Kidney glomerular epithelial cell (primary cell): ENCODE data around the gene CDK5RAP3.
"Not testable (repeated sequence)": the region's sequence is repeated elsewhere in the genome, so short reads cannot be mapped to it uniquely, and the experiment has no call there.

Source experiments
- DNase-seq: peaks from one replicate; lab custom pipeline; 2025; lab: John Stamatoyannopoulos, UW

CDK5RAP3 gene

DNA sequence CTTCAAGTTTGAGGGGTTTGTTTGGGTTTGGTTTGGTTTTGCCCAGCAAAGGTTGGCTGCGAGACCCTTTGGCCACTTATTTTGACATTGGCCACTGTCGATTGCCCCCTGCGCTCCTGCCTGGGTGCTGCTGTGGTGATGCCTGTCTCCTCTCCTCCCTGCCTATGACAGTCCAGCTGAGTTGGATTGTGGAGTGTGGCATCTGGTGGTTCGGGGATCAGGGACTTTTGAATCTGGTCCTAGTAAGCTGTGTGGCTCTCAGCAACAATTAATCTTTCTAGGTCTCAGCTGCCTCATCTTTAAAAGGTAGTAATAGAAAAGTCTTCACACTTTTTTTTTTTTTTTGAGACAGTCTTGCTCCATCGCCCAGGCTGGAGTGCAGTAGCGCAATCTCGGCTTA, 27.1 kb downstream of the CDK5RAP3 start:
- no peak for DNase-seq

DNA sequence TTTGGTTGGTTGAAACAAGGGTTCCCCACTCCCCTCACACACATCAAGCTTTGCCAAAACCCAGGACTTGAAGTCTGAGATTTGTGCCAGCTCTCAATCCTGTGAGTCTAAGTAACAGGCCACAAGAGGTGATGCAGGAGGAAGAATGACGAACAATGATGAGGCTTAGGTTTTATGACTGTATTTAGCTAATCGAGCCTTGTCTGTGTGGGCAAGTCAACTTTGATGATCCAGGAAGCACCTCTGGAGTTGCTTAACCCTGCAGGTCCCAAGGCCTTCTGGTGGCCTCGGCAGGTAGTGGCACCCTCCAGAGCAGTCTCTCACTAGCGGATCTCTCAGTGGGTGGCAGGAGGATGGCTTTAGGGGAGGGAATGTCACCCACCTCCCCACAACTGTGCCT, 28.7 kb downstream of the CDK5RAP3 start:
- no peak for DNase-seq

DNA sequence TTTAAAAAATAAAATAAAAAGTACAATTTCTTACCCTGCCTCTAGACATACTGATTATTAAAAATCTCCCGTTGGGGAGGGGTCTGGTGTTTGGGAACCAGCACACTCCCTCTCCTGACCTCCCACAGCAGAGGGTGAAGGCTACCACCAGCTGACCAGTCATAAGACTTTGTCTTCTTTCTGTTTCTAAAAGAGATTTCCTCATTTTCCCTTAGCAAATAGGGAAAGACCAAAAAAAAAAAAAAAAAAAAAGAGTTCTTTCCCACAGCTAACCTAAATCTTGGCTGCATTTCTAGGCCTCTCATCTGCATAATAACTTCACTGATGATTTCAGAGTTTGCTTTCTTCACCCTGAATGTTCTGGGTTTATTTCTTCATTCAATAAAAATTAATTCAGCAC, 30.3 kb downstream of the CDK5RAP3 start:
- no peak for DNase-seq

DNA sequence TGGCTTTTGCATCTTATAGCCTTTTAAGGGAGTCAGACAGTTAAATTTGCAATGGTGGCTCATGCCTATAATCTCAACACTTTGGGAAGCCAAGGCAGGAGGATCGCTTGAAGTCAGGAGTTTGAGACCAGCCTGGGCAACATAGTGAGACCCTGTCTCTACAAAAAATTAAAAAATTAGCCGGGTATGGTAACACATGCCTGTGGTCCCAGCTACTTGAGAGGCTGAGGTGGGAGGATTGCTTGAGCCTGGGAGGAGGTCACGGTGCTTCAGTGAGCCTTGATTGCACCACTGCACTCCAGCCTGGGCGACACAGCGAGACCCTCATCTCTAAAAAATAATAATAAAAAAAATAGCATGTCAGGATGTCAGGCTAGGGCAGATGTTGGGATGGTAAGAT, 30.7 kb downstream of the CDK5RAP3 start:
- not testable (repeated sequence) for DNase-seq

DNA sequence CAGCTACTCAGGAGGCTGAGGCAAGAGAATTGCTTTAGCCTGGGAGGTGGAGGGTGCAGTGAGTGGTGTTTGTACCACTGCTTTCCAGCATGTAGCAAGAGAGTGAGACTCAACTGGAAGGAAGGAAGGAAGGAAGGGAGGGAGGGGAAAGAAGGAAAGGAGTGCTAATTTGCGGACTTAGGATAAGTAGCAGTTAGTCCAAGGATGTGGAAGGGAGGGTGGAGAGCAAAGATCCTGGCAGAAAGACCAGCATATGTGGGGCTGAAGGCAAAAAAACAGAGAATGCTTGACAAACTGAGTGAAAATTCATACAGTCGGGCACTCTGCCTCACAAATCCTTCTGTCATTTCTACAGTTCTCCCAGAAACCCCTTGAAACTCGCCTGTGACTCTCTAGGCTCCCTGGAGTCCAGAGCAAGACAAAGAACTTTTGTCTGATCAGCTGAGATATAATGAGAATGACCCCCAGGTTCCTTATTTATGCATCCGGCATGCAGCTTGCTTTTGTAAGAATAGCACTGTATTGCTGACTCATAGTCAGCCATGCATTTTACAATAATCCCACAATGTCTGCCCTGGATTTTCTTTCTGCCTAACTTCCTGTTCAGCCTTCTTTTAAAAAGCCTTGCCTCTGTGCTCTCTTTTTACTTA, 31.5 kb downstream of the CDK5RAP3 start:
- DNase-seq, result peak; percentile 86

DNA sequence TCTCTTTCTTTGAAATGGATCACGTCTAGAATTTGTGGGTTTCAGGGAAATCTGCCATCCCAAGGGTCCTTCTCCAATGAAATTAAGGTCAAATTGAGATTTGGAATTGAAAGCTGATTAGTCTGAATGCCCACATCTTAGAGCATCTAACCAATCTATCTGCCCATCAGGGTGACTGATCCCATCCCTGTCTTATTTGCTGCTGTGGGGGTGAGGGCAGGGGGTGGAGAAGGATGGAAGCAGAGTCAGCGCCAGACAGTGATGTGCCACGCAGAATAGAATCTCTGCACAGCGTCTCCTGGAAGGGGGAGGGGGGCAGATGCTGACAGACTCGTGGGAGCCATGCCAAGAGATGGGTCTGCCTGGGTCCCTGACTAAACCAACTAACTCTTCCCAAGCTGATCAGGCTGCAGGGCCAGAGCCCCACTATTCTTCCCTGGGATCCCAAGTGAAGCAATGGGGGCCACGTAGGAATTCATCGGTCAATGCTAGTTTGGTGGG, 32.1 kb downstream of the CDK5RAP3 start:
- DNase-seq, result no peak

DNA sequence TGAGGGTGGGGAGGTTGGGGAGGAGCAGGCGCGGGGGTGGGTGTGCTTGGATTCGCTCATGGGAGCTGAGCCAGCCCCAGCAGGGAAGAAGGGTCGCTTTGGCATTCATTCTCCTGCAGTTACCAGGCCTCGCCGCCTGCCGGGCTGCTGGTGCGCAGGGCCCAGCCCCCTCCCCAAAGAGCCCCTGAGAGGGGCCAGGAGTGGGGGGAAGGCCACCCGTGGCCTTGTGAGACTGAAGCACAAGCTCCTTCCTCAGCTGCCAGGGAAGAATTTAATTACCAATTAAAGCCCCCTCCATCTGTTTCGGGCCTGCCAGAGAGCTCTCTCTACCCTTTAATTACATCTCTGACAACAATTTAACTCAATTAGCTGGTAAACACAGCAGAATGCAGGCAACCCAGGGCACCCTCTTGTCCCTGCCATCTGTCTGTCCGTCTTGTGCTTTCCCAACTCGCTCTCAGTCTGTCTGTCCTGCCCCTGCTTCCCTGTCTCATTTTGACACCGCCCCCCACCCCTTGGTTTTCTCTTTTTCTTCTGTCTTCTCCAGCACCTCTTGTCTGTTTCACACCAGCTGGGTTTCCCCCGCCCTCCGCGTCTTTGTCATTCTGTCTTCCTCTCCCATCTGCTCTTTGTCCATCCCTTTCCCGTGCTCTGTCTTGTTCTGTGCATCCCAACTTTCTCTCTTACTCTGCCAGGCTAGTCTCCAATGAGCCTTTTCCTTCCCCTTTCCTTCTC, 32.7 kb downstream of the CDK5RAP3 start:
- no peak for DNase-seq

DNA sequence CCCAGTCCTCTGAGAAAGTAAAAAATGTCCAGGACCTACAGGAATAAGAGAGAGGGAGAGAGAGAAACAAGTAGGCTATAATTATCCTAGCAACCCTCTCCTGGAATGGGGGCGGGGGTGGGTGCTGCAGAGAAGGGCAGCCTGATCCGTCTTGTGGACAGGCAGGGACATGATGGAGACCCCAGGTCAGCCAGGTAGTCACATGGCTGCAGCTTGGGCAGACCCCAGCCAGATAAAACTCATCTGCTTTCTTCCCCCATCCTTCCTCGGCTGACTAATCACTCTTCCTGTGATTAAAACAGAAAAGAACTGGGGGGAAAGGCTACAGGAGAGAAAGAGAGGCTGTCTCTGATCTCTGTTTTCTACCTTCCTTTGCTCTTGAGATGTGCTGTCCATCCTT, 34.1 kb downstream of the CDK5RAP3 start:
- DNase-seq, result no peak

DNA sequence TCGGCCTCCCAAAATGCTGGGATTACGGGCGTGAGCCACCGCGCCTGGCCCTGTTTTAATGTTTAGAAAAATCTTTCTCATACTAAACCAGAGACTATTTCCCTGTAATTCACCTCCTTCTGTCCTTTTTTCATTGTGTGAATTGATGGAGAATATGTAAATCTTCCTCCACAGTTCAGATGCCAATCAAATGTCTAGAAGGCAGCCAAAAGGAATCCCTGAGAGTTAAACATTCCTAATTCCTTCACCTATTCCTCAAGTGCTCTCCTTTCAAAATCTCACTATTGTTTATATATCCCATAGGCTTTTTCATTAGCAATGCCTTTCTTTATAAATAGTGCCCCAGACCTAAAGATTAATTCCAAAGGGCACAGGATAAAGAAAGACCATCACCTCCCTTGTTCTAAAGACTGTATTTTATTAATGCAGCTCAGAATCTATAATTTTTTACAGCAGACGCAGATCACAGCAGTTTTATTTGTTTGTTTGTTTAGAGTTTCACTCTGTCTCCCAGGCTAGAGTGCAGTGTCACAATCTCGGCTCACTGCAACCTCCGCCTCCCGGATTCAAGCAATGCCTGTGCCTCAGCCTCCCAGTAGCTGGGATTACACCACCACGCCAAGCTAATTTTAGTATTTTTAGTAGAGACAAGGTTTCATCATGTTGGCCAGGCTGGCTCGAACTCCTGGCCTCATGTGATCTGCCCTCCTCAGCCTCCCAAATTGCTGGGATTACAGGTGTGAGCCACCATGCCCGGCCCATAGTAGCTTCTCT, 36.2 kb downstream of the CDK5RAP3 start:
- no peak for DNase-seq

DNA sequence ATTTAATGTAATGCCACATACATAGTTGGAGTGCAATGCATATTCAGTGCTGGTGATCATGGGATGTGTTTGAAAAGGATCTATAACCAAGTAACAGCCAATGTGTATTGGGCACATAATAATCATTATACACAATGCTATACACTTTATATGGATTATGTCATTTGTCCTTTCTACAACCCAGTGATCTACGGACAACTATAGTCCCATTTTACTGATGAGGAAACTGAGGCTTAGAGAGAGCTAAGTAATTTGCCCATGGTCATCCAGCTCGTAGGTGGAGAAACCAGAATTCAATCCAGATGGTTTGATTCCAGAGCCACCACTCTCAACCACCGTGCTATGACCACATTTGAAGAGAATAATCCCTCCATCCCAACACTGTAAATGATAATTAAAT, 39.3 kb downstream of the CDK5RAP3 start:
- DNase-seq, result no peak

DNA sequence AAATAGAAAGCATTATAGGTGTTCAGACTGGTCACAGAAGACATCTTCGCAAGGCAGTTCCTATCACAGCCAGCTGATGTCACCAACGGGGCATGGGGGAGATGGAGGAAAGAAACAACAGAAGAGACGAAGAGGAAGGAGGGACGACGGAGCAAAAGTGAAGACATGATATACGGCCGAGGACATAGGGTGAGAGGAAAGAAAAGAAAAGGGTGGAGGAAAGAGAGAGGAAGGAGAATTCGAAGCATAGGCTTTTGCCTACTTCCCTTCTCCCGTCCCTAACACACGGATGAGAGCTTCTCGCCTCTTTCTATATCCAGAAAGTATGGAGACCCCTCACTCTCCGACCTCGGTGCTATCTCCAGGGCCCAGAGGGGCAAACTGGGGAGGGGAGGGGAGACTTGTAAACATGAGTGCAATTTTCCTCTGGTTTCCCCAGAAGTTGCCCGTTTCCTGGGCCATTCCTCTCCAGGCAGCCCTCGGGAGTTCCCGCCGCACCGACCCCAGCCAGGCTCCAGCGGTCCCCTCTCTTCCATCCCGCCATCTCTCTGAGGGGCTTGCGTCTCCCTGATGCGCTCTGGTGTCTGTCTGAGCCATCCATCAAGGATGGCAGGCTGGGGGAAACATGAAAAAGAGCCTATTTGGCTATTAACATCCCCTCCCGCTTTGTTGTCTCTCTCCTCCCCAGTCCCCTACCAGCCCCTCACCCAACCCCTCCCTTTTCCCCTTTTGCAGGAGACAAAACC, 40.7 kb downstream of the CDK5RAP3 start:
- no peak for DNase-seq

DNA sequence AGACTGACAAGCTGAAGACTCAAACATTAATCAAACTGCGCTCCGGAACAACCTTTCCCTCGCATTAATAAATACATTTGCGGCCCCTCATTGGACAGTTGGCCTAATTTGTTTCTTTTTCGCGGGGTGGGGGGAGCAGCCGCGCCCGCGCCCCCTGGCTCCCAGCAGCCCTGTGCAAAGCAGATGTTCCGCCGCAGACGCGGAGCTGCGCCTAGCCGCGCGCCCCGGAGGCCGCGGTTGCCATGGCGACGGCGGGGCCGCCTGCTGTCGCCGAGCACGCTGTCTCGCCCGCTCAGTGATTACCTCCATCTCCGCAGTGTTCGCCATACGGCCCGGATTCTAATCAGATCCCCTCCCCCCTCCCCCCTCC, 41.2 kb downstream of the CDK5RAP3 start:
- DNase-seq, result no peak

DNA sequence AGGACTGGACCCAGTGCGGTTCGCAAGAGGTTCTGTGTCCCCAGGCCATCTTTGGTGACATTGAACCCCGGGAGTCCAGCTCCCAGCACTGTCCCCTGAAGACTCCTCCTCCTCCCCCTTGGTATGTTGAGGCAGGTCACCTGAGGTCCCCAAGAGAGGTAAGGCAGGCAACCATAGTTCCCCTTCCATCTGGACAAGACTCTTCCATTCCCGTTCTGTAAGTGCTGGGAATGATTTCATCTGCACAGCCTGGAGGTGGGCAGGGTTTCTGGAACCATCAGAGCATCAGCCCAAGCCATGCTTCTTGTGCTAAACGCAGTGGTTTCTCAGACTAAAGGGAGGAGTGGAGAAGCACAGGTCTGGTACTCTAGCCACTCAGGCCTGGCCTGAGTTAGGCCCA, 41.7 kb downstream of the CDK5RAP3 start:
- no peak for DNase-seq

DNA sequence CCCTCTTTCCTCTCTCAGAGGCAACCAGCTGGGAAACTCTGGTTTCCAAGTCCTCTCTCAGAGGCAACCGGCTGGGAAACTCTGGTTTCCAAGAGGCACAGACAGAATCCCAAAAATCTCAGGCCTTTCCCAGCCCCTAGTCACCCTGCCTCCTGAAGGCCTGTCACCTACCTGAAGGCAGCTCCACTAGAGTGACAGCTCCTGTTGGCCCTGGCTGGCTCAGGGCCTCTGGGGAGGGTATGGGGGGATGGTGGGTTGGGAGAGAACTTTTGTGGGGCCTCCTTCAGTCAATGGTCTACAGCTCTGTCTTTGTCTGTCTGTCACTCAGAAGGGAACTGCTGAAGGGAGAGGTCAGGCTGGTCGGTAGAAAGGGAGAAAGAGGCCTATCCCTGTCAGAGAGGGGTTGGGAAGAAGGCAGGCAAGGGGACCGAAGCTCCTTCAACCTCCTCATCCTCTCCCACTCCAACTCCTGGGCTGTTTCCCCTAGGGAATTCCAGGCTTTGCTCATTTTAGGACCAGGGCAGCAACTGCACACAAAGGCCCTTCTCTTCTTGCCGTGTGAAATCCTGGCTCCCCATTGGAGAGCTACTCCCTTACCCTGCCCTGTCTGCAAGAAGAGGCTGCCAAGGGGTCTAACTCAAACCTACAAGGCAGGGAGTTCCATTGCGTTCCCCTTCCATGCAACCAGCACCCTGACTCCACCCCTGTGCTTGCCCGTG, 43.1 kb downstream of the CDK5RAP3 start:
- DNase-seq, result no peak

DNA sequence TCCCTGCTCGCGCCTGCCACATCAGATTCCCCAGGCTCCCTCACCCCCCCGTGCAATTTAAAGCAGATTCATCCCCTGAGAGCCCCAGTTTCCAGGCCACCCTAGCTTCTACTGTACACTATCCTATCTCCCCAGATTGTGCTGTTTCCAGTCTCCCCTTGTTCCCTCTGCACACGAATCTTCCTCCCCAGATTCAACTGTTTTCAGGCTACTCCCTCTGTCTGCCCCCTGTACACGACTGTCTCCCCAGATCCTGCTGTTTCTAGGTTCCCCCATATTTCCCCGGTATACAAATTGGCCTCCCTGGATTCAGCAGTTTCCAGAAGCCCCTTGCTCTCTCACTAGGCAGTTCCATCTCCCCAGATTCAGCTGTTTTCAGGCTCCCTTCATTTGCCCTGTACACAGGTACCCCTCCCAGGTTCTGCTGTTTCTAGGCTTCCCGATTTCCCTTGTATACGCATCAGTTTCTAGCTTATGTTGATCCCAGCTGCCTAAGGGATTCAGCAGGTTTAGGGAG, 43.7 kb downstream of the CDK5RAP3 start:
- DNase-seq, result no peak

DNA sequence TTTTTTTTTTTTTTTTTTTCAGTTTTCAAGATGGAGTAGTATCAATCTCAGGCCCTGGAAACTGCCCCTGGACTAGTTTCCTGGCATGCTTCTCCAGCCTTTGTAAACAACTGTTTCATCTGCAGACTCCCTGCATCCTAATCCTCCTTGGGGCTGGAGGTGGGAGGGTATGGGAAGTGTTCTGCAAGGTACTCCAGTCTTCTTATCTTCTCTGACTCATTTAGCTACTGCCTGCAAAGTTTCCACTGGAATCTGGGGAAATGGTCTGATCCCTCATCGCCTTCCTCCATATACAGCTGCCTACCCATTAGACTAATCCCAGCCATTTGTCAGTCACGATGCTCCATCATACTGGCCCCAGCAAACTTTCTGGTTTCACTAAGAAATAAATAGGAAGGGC, 45.2 kb downstream of the CDK5RAP3 start:
- DNase-seq, result peak; percentile 32

DNA sequence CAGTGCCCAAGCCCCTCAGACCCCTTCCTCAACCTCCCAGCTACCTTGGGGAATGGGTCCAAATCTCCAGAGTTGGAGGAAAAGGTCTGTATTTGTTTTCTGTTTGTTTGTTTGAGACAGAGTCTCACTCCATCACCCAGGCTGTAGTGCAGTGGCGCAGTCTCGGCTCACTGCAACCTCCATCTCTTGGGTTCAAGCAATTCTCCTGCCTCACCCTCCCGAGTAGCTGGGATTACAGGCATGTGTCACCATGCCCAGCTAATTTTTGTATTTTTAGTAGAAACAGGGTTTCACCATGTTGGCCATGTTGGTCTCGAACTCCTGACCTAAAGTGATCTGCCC, 46.9 kb downstream of the CDK5RAP3 start:
- not testable (repeated sequence) for DNase-seq

DNA sequence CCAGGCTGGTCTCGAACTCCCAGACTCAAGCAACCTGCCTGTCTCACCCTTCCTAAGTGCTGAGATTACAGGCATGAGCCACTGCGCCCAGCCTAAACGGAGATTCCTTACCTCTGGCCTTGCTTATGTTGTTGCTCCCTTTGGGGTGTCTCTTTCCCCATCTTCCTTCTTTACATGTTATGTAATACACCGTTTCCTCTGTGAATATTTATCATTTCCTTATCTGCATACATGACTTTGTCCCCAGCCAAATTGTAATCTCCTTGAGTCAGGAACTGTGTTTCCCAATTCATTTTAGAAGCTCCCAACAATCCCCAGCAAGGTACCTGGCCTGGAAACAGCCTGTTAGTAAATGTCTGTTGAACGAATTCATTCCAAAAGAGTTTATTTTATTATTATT, 51.0 kb downstream of the CDK5RAP3 start:
- DNase-seq, result no peak

DNA sequence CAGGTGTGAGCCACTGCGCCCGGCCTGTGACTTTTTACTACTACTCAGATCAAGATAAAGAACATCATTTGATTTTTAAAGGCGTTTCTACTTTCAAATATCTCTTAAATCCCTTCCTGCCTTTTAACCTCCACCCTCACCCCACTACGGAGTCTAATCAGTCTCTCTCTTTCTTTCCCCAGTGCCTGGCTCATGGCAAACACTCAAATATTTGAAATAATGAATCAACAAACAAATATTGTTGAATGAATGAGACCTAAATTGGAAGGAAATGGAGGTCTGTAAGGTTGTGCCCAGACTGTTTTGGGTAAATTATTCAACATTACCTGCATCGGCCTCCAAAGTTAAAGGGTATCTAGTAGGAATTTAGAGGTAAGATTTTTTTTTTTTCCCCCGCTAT, 52.0 kb downstream of the CDK5RAP3 start:
- DNase-seq, result no peak

DNA sequence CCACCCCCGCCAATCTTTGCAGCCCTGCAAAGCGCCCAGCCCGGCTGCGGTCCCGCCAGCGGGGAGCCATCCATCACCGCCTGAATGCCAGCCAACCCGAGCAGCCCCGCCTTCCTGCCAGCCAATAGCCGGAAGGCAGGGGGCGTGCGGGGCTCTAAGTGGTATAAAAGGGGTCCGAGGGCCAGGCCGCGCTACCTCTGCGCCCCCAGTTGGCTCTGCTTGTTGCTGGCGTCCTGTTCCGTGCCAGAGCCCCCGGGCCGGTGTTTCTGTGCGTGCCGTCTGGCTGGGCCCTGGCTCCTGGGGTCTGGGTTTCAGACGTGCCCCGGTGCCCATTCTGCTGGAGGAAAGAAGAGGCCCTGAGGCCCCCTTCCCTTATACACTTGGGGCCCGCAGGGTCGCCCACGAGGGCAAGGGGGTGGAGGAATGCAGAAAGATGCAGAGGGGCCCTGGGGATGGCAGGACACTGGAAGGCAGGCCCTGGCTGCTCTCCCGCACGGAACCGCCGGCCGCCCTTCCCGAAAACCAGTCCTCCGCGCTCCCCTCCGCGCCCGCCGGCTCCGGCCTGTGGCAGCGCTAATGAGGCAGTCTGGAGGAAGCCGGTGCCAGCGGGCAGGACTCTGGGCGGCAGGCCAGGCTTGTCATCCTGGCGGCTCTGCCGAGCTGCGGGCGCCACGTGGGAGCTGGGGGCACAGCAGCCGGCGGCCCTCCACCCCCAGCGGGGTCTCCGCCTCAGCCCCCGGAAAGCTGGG, 52.7 kb downstream of the CDK5RAP3 start:
- DNase-seq, result peak; percentile 42
